LNCaP clone FGC (cell line): ENCODE measurements around the gene SEPHS2.

Source experiments
- DNase-seq: peaks from one replicate; pipeline ENCODE4 v3.0.0-alpha.2; 2011; ENCODE audit warnings: low read depth
- H3K4me3 ChIP-seq: 2 replicates; pipeline ENCODE4 v1.5.1; 2011; ENCODE audit warnings: mild to moderate bottlenecking, low read depth, low read length, control low read depth
- CTCF ChIP-seq: IDR thresholded peaks from 2 replicates; pipeline ENCODE4 v1.5.1; 2012; ENCODE audit warnings: mild to moderate bottlenecking; ENCODE audit not compliant: control insufficient read depth, insufficient read depth; ENCODE audit errors: extremely low read depth

Gene SEPHS2

GRCh38 chr16:30445408-30446202 is at the start of gene SEPHS2:
Gene SEPHS2, minus strand, starts transcription at chr16:30445874. Its CDS starts 147 bp downstream, at chr16:30445727.
- DNase-seq, result peak; percentile 99
- peak within 1 kb of the TSS; percentile 96 for H3K4me3 ChIP-seq

GRCh38 chr16:30494709-30495108 is 49.0 kb upstream of the SEPHS2 start:
- TF ChIP-seq CTCF, result no peak

More at GRCh38 chr16:30445408-30446202, at the start of gene SEPHS2:
- peak; percentile 54 for TF ChIP-seq CTCF

GRCh38 chr16:30493941-30494488 is 48.3 kb upstream of the SEPHS2 start:
- no peak overlapping the region for H3K4me3 ChIP-seq
- no peak for TF ChIP-seq CTCF
- DNase-seq, result no peak

More at GRCh38 chr16:30494709-30495108, 49.0 kb upstream of the SEPHS2 start:
- DNase-seq, result no peak
- no peak overlapping the region for H3K4me3 ChIP-seq

DNA sequence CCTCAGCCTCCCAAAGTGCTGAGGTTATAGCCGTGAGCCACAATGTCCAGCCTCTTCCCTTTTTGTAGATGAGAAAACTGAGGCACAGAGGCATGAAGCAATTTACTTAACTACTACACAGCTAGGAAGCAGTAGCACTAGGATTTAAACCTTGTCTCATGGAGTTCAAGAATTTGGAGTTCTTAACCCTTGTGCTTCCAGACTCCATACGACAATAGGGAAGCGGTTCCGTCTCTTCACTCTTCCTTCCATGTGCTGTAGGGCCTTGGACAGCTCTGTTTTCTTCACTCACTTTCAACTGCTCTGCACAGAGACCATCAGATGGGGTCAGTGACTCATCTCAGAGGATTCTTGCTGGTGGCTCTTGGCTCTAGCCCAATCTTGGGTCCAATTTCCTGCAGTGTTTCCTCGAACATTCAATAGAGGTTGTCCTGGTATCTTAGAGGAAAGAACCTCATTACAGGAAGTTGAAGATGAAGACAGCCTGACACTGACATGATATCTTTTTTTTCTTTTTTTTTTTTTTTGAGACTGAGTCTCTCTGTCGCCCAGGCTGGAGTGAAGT is 46.2 kb upstream of the SEPHS2 start:
- no peak overlapping the region for H3K4me3 ChIP-seq
- DNase-seq, result no peak
- no peak for TF ChIP-seq CTCF

- H3K4me3 ChIP-seq, result no peak overlapping the region
- TF ChIP-seq CTCF, result no peak
- no peak for DNase-seq
Observed at GRCh38 chr16:30491229-30491628, 45.6 kb upstream of the SEPHS2 start.

DNA sequence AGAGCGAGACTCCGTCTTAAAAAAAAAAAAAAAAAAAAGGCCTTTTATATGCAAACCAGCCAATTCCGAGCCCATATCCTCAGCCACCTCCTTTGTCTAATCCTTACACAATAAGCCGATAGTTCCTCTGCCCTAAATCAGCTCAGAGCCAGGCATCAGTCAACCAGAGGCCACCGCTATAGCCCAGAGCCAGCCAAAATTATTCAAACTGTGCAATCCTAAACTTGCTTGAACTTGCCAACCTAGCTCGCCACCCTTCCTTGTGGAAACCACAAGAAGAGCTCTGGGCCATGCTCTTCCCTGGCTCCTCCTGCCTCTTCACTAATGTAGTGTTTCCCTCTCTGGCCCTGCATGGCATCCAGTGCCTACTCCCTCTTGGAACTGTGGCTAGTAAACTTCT is 44.5 kb upstream of the SEPHS2 start:
- no peak for DNase-seq
- TF ChIP-seq CTCF, result no peak
- no peak overlapping the region for H3K4me3 ChIP-seq
